GM23248 (cell line): ENCODE results near the gene KCNS1.

Experiments
- EZH2 ChIP-seq: fragments of 200-600 bp; sonication (generic); IDR thresholded peaks from 2 replicates; pipeline ENCODE4 v1.6.1; 2018; ENCODE audit warnings: antibody characterized with exemption, mild to moderate bottlenecking; ENCODE audit not compliant: insufficient read depth, poor library complexity, severe bottlenecking
- EZH2phosphoT487 ChIP-seq: fragments of 200-600 bp; sonication (generic); IDR thresholded peaks from 2 replicates; pipeline ENCODE4 v1.6.1; 2018; ENCODE audit warnings: antibody characterized with exemption, moderate library complexity, mild to moderate bottlenecking, low read depth; ENCODE audit not compliant: insufficient read depth

DNA sequence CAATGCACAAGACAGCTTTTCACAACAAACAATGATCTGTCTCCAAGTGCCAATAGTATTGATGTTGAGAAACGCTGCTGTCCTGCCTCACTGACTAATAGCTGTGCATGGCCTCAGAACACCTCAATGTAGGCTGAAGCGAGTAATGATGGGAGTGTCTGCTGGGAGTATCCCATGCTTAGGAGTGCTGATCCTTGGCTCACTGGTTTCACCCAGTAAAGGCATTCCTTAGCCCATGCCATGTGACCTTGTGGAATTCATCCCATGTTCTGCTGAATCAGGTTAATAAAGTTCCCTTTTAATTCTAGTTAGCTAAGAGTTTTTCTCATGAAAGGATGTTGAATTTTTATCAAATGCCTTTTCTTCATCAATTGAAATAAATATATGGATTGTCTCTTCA lies 27.2 kb upstream of the KCNS1 start:
- TF ChIP-seq EZH2 (no peak), EZH2phosphoT487 (no peak)
